Stimulated activated CD8-positive, alpha-beta memory T cell treated with anti-CD3 and anti-CD28 coated beads, Interleukin-4, amount 100 ng/mL, for 1 hour (primary cell): Measurements from ENCODE around the gene L1CAM.

ENCODE experiments used
- DNase-seq, 2 donors: peaks; one replicate each; pipeline ENCODE4 v3.0.0-alpha.2; 2020; ENCODE audit warnings: low read depth in 2 of 2, low spot score in 1 of 2

Gene L1CAM

GRCh38 chrX:153865685-153866084 lies 20.3 kb downstream of the L1CAM start:
- no peak for DNase-seq

GRCh38 chrX:153865321-153865580 lies 20.7 kb downstream of the L1CAM start:
- no peak for DNase-seq

- DNase-seq, result no peak
Measured at GRCh38 chrX:153864561-153865320, 21.2 kb downstream of the L1CAM start.

- no peak for DNase-seq
Measured at GRCh38 chrX:153864101-153864500, 21.9 kb downstream of the L1CAM start.

GRCh38 chrX:153863251-153863991 lies 22.6 kb downstream of the L1CAM start:
- DNase-seq, result no peak

- no peak for DNase-seq
Measured at GRCh38 chrX:153862369-153863250, 23.4 kb downstream of the L1CAM start.

GRCh38 chrX:153861733-153862310 lies 24.2 kb downstream of the L1CAM start:
- DNase-seq, result no peak

- no peak for DNase-seq
Measured at GRCh38 chrX:153861151-153861550, 24.8 kb downstream of the L1CAM start.

GRCh38 chrX:153857348-153857903 lies 28.5 kb downstream of the L1CAM start:
- no peak for DNase-seq

GRCh38 chrX:153854702-153855101 lies 31.3 kb downstream of the L1CAM start:
- DNase-seq, result no peak

GRCh38 chrX:153853902-153854267 lies 32.1 kb downstream of the L1CAM start:
- no peak for DNase-seq

- DNase-seq, result no peak
Measured at GRCh38 chrX:153853180-153853901, 32.6 kb downstream of the L1CAM start.

GRCh38 chrX:153851981-153852380 lies 34.0 kb downstream of the L1CAM start:
- DNase-seq, result no peak

GRCh38 chrX:153848325-153848724 lies 37.6 kb downstream of the L1CAM start:
- DNase-seq, result no peak

- no peak for DNase-seq
Measured at GRCh38 chrX:153845842-153846241, 40.1 kb downstream of the L1CAM start.

- no peak for DNase-seq
Measured at GRCh38 chrX:153845195-153845594, 40.8 kb downstream of the L1CAM start.

GRCh38 chrX:153844509-153845082 lies 41.4 kb downstream of the L1CAM start:
- no peak for DNase-seq

GRCh38 chrX:153836921-153837320 lies 49.1 kb downstream of the L1CAM start:
- DNase-seq, result no peak

GRCh38 chrX:153832728-153833127 lies 53.2 kb downstream of the L1CAM start:
- DNase-seq, result no peak

GRCh38 chrX:153831429-153832150 lies 54.4 kb downstream of the L1CAM start:
- DNase-seq, result no peak
